ENCODE results near the gene TP53TG3F.
"Not testable (repeated sequence)": the region's sequence is repeated elsewhere in the genome, so short reads cannot be mapped to it uniquely, and the experiment has no call there.

TP53TG3F gene

GRCh38 chr16:33459312-33459711 lies at the start of gene TP53TG3F:
Gene TP53TG3F (plus strand): TSS chr16:33459612. CDS start chr16:33459680, 68 bp downstream.
- DNase-seq (ENCODE audit: extremely low read depth in 1 of 2, low read depth in 1 of 2): not testable (repeated sequence)

- DNase-seq (ENCODE audit: extremely low read depth in 1 of 2, low read depth in 1 of 2): not testable (repeated sequence)
These were observed 32.2 kb downstream of the TP53TG3F start for GRCh38 chr16:33491611-33492010.

- not testable (repeated sequence) for DNase-seq (ENCODE audit: extremely low read depth in 1 of 2, low read depth in 1 of 2)
These were observed 47.8 kb downstream of the TP53TG3F start for GRCh38 chr16:33507231-33507630.

- DNase-seq (ENCODE audit: extremely low read depth in 1 of 2, low read depth in 1 of 2): not testable (repeated sequence)
These were observed 49.7 kb downstream of the TP53TG3F start for GRCh38 chr16:33509070-33509469.

- not testable (repeated sequence) for DNase-seq (ENCODE audit: extremely low read depth in 1 of 2, low read depth in 1 of 2)
These were observed 50.5 kb downstream of the TP53TG3F start for GRCh38 chr16:33509906-33510305.

Data from stimulated activated CD8-positive, alpha-beta memory T cell treated with anti-CD3 and anti-CD28 coated beads, Interleukin-7, amount 100 ng/mL, for 48 hours (primary cell).